Ectodermal cell (in vitro differentiated cells): Measurements from ENCODE around the gene KTN1.
A peak's percentile ranks its signal among the peaks of the same experiment; 100 is the strongest.

Experiments used
- H3K27ac ChIP-seq: 2 replicates; pipeline ENCODE4 v1.7.0; 2013; ENCODE audit warnings: mild to moderate bottlenecking, low read depth, low read length; ENCODE audit not compliant: insufficient read depth, poor library complexity, severe bottlenecking
- H3K27me3 ChIP-seq: 2 replicates; pipeline ENCODE4 v1.7.0; 2013; ENCODE audit warnings: mild to moderate bottlenecking, low read length; ENCODE audit not compliant: insufficient read depth, control insufficient read depth, poor library complexity, severe bottlenecking
- H3K36me3 ChIP-seq: one replicate; pipeline ENCODE4 v1.7.0; 2013; ENCODE audit warnings: low read length; ENCODE audit not compliant: control insufficient read depth, insufficient read depth
- H3K4me1 ChIP-seq: one replicate; pipeline ENCODE4 v1.7.0; 2013; ENCODE audit warnings: low read length; ENCODE audit not compliant: control insufficient read depth, insufficient read depth
- H3K4me3 ChIP-seq: 2 replicates; pipeline ENCODE4 v1.7.0; 2013; ENCODE audit warnings: low read depth, low read length, control low read depth; ENCODE audit not compliant: insufficient read depth
- H3K9me3 ChIP-seq: 2 replicates; pipeline ENCODE4 v1.7.0; 2013; ENCODE audit warnings: mild to moderate bottlenecking, low read length, moderate library complexity; ENCODE audit not compliant: control insufficient read depth
- WGBS, 2 experiments: methylation state at CpG; one replicate each; pipeline ENCODE4 v1.1.7; 2013; ENCODE audit warnings: missing lambda C conversion rate in 2 of 2; 5-methylcytosine and 5-hydroxymethylcytosine counted together

The KTN1 gene

GRCh38 chr14:55605793-55606192 is 25.8 kb downstream of the KTN1 start:
- peaks cover 15% of the 10 kb centered on the region for H3K4me1 ChIP-seq
- no peaks in the 10 kb centered on the region for H3K36me3 ChIP-seq
- H3K27ac ChIP-seq: no peak overlapping the region
- WGBS, 2 experiments: 23 to 25% methylated on average over 1 of the region's 1 CpG
- H3K27me3 ChIP-seq: no peaks in the 10 kb centered on the region
- H3K9me3 ChIP-seq: no peaks in the 10 kb centered on the region
- no peak overlapping the region for H3K4me3 ChIP-seq

GRCh38 chr14:55607386-55607785 is 27.4 kb downstream of the KTN1 start:
- Histone ChIP-seq H3K27me3 (no peaks in the 10 kb centered on the region), H3K27ac (no peak overlapping the region), H3K9me3 (no peaks in the 10 kb centered on the region), H3K36me3 (no peaks in the 10 kb centered on the region), H3K4me1 (peaks cover 18% of the 10 kb centered on the region), H3K4me3 (no peak overlapping the region)
- WGBS, 2 experiments: 85 to 96% methylated on average over 3 of the region's 3 CpGs

GRCh38 chr14:55609681-55610080 is 29.7 kb downstream of the KTN1 start:
- no peak overlapping the region for H3K4me3 ChIP-seq
- H3K36me3 ChIP-seq: no peaks in the 10 kb centered on the region
- H3K27ac ChIP-seq: peak overlapping the region; percentile 19
- WGBS, 2 experiments: 36 to 62% methylated on average over 4 of the region's 4 CpGs
- H3K27me3 ChIP-seq: no peaks in the 10 kb centered on the region
- H3K4me1 ChIP-seq: peaks cover 18% of the 10 kb centered on the region
- H3K9me3 ChIP-seq: no peaks in the 10 kb centered on the region

- no peaks in the 10 kb centered on the region for H3K36me3 ChIP-seq
- H3K9me3 ChIP-seq: no peaks in the 10 kb centered on the region
- H3K4me1 ChIP-seq: peaks cover 17% of the 10 kb centered on the region
- WGBS, 2 experiments: 90 to 92% methylated on average over 12 of the region's 12 CpGs
- H3K27ac ChIP-seq: no peak overlapping the region
- H3K27me3 ChIP-seq: no peaks in the 10 kb centered on the region
- H3K4me3 ChIP-seq: no peak overlapping the region
Measured at GRCh38 chr14:55610713-55611370, 30.8 kb downstream of the KTN1 start.

GRCh38 chr14:55611859-55612258 is 31.9 kb downstream of the KTN1 start:
- H3K4me3 ChIP-seq: no peak overlapping the region
- no peak overlapping the region for H3K27ac ChIP-seq
- H3K4me1 ChIP-seq: peaks cover 12% of the 10 kb centered on the region
- H3K9me3 ChIP-seq: no peaks in the 10 kb centered on the region
- H3K36me3 ChIP-seq: peaks cover 6% of the 10 kb centered on the region
- no peaks in the 10 kb centered on the region for H3K27me3 ChIP-seq

GRCh38 chr14:55614304-55614703 is 34.3 kb downstream of the KTN1 start:
- WGBS, 2 experiments: 98 to 100% methylated on average over 2 of the region's 2 CpGs
- Histone ChIP-seq H3K9me3 (peaks cover 4% of the 10 kb centered on the region), H3K27ac (no peak overlapping the region), H3K4me3 (no peak overlapping the region), H3K4me1 (peaks cover 12% of the 10 kb centered on the region), H3K36me3 (peaks cover 27% of the 10 kb centered on the region), H3K27me3 (no peaks in the 10 kb centered on the region)

GRCh38 chr14:55620277-55620676 is 40.3 kb downstream of the KTN1 start:
- Histone ChIP-seq H3K4me1 (peaks cover 5% of the 10 kb centered on the region), H3K36me3 (peaks cover 46% of the 10 kb centered on the region), H3K4me3 (no peak overlapping the region), H3K9me3 (peaks cover 4% of the 10 kb centered on the region), H3K27me3 (no peaks in the 10 kb centered on the region), H3K27ac (no peak overlapping the region)
- WGBS, 2 experiments: 81 to 95% methylated on average over 1 of the region's 1 CpG

- peaks cover 46% of the 10 kb centered on the region for H3K36me3 ChIP-seq
- H3K4me1 ChIP-seq: peaks cover 5% of the 10 kb centered on the region
- 93 to 94% methylated on average over 3 of the region's 3 CpGs for WGBS, 2 experiments
- peaks cover 4% of the 10 kb centered on the region for H3K9me3 ChIP-seq
- H3K27me3 ChIP-seq: no peaks in the 10 kb centered on the region
- H3K27ac ChIP-seq: no peak overlapping the region
- no peak overlapping the region for H3K4me3 ChIP-seq
Measured at GRCh38 chr14:55620981-55621380, 41.0 kb downstream of the KTN1 start.

- Histone ChIP-seq H3K27ac (no peak overlapping the region), H3K36me3 (peaks cover 44% of the 10 kb centered on the region), H3K27me3 (no peaks in the 10 kb centered on the region), H3K4me3 (no peak overlapping the region), H3K4me1 (peaks cover 5% of the 10 kb centered on the region), H3K9me3 (peaks cover 4% of the 10 kb centered on the region)
- WGBS, 2 experiments: 96 to 97% methylated on average over 5 of the region's 5 CpGs
Measured at GRCh38 chr14:55621391-55621790, 41.4 kb downstream of the KTN1 start.

GRCh38 chr14:55624913-55625312 is 44.9 kb downstream of the KTN1 start:
- WGBS, 2 experiments: 91 to 97% methylated on average over 4 of the region's 4 CpGs
- peaks cover 16% of the 10 kb centered on the region for H3K36me3 ChIP-seq
- no peaks in the 10 kb centered on the region for H3K27me3 ChIP-seq
- no peak overlapping the region for H3K27ac ChIP-seq
- H3K9me3 ChIP-seq: no peaks in the 10 kb centered on the region
- no peak overlapping the region for H3K4me3 ChIP-seq
- peaks cover 5% of the 10 kb centered on the region for H3K4me1 ChIP-seq

GRCh38 chr14:55625481-55625880 is 45.5 kb downstream of the KTN1 start:
- H3K27me3 ChIP-seq: no peaks in the 10 kb centered on the region
- no peaks in the 10 kb centered on the region for H3K9me3 ChIP-seq
- H3K27ac ChIP-seq: no peak overlapping the region
- peaks cover 10% of the 10 kb centered on the region for H3K36me3 ChIP-seq
- H3K4me1 ChIP-seq: peaks cover 5% of the 10 kb centered on the region
- WGBS, 2 experiments: 94 to 96% methylated on average over 2 of the region's 2 CpGs
- H3K4me3 ChIP-seq: no peak overlapping the region
